Coronary artery (tissue), 2 donors: Measurements from ENCODE around the gene STK16.
A peak's percentile ranks its signal among the peaks of the same experiment; 100 is the strongest.

ENCODE experiments used
- DNase-seq: peaks from one replicate; pipeline ENCODE4 v3.0.0-alpha.2; 2017; ENCODE audit warnings: low spot score
- H3K27ac ChIP-seq, 2 donors: fragments of 200-600 bp; sonication (generic); one replicate each; pipeline ENCODE4 v1.5.1; 2016 to 2019
- H3K4me3 ChIP-seq: fragments of 200-600 bp; sonication (generic); 2 replicates; pipeline ENCODE4 v1.5.1; 2016; ENCODE audit warnings: mild to moderate bottlenecking, moderate library complexity
- TF ChIP-seq, protein P1 (sequence below): fragments of 200-600 bp; sonication (generic); IDR thresholded peaks from one replicate; pipeline ENCODE4 v1.5.1; 2019; ENCODE audit warnings: antibody characterized with exemption

The STK16 gene

GRCh38 chr2:219205165-219205538, 40.1 kb upstream of the STK16 start:
- no peak overlapping the region for H3K27ac ChIP-seq
- TF ChIP-seq, protein P1, sequence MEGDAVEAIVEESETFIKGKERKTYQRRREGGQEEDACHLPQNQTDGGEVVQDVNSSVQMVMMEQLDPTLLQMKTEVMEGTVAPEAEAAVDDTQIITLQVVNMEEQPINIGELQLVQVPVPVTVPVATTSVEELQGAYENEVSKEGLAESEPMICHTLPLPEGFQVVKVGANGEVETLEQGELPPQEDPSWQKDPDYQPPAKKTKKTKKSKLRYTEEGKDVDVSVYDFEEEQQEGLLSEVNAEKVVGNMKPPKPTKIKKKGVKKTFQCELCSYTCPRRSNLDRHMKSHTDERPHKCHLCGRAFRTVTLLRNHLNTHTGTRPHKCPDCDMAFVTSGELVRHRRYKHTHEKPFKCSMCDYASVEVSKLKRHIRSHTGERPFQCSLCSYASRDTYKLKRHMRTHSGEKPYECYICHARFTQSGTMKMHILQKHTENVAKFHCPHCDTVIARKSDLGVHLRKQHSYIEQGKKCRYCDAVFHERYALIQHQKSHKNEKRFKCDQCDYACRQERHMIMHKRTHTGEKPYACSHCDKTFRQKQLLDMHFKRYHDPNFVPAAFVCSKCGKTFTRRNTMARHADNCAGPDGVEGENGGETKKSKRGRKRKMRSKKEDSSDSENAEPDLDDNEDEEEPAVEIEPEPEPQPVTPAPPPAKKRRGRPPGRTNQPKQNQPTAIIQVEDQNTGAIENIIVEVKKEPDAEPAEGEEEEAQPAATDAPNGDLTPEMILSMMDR: no peak
- DNase-seq: no peak
- H3K4me3 ChIP-seq: no peak overlapping the region

DNA sequence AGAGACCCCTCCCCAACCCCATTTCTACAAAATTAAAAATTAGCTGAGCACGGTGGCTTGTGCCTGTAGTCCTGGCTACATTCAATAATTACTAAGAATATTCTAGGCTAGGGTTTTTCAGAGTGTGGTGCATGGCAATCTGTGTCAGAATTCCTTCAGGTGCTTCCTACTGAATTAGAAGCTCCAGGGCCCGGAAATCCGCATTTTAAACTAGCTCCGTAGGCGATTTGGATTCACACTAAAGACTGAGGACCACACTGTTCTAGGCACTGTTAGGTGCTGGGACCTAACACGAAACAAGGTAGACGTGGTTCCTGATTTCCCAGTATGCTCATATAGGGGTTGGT, 39.3 kb upstream of the STK16 start:
- Histone ChIP-seq H3K4me3 (peak overlapping the region; percentile 79), H3K27ac (peak overlapping the region; percentile 92 to 94)
- TF ChIP-seq, protein P1: no peak
- DNase-seq: no peak

GRCh38 chr2:219206328-219207133, 38.7 kb upstream of the STK16 start, which contains the start of gene ZFAND2B:
Gene ZFAND2B, plus strand, starts transcription at chr2:219206782. Its CDS starts 206 bp downstream, at chr2:219206988.
- Histone ChIP-seq H3K4me3 (peak within 1 kb of the TSS; percentile 79), H3K27ac (peak within 1 kb of the TSS; percentile 92 to 94)
- DNase-seq: peak; percentile 96
- TF ChIP-seq, protein P1: no peak

DNA sequence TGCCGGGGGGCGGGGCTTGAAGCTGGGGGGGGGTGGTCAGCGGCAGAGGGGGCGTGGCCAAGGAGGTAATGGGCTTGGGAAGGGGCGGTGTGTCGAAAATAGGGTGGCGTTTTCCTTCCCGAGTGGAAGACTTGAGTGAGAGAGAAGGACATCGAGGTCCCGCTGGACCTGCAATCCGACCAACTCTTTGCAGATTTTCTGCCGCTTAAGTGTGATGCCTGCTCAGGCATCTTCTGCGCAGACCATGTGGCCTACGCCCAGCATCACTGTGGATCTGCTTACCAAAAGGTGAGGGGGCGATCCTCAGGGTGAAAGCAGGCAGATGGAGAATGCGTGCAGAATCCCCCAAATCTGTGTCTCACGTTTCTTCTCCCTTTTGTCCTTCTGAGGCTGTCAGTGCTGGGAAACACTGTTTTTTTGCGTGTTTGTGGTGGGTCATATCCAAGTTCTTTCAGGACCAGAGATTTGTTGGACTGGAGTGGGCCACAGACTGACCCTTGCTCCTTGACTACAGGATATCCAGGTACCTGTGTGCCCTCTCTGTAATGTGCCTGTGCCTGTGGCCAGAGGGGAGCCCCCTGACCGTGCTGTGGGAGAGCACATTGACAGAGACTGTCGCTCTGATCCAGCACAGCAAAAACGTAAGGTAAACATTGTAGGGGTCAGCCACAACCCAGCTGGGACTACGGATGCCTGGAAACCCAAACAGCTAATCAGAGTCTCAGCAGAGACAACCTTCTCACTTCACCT, 38.0 kb upstream of the STK16 start:
- Histone ChIP-seq H3K27ac (peak overlapping the region; percentile 92 to 94), H3K4me3 (peak overlapping the region; percentile 79)
- no peak for DNase-seq
- TF ChIP-seq, protein P1: no peak

GRCh38 chr2:219207884-219208740, 37.2 kb upstream of the STK16 start:
- DNase-seq: no peak
- peak overlapping the region; percentile 92 to 94 for H3K27ac ChIP-seq
- TF ChIP-seq, protein P1: no peak
- H3K4me3 ChIP-seq: peak overlapping the region; percentile 79

DNA sequence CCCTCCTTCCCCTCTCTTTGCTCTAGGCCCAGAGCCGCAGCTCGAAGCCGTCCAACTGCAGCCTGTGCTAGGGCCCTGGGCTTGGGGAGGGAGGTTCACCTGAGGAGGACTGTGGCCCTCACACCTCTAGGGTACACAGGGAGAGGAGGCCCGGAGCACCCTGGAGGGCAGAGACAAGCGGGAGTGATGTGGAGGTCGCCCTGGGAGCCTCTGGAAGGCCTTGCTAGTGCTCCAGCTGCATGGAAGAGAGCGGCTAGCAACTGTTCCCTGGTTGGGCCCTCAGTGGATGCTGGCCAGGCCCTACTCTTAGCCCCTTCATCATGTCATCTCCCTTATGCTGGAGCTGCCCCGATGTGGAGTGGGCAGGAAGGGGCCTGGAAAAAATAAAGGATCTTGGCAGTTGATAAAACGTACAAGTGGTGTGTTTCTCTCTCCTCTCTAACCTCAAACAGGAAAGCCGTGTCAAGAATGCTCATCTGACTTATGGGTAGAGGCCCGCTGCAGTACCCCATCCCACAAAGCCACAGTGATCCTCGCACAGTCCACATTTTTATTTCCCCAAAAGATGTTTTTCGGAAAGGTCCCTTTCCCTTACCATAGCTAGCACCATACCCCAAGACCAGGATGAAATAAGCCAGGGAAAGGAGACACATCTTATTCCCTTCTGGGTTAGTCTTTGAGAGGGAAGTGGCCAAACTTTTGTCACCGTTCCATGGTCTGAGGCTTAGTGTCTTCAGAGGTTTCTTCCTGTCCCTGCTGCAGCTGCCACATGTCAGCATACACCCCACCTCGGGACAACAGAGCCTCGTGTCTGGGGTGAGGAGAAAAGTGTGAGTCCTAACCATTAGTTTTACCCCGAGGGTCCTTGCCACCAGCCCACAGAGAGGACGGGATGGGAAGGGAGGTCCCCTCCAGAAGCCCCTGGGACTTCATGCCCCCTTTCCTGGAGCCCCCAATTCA, 35.8 kb upstream of the STK16 start:
- no peak for DNase-seq
- no peak overlapping the region for H3K27ac ChIP-seq
- H3K4me3 ChIP-seq: no peak overlapping the region
- TF ChIP-seq, protein P1: no peak
